Muscle layer of duodenum (tissue), 2 donors: Measurements from ENCODE around the gene SUMO3.
"Not testable (repeated sequence)": the region's sequence is repeated elsewhere in the genome, so short reads cannot be mapped to it uniquely, and the experiment has no call there.

ENCODE experiments used
- H3K27ac ChIP-seq: one replicate; pipeline ENCODE4 v1.7.0; 2013; ENCODE audit warnings: mild to moderate bottlenecking, low read length
- H3K27me3 ChIP-seq: one replicate; pipeline ENCODE4 v1.7.0; 2013; ENCODE audit warnings: low read depth, mild to moderate bottlenecking, control low read depth, low read length
- H3K36me3 ChIP-seq, 2 donors: one replicate each; pipeline ENCODE4 v1.7.0; 2013; ENCODE audit warnings: low read length in 2 of 2, control low read depth in 1 of 2, mild to moderate bottlenecking in 1 of 2; ENCODE audit not compliant: insufficient read depth in 2 of 2, control insufficient read depth in 1 of 2
- H3K4me1 ChIP-seq, 2 donors: one replicate each; pipeline ENCODE4 v1.7.0; 2013; ENCODE audit warnings: low read length in 2 of 2, mild to moderate bottlenecking in 2 of 2, control low read depth in 1 of 2, moderate library complexity in 1 of 2; ENCODE audit not compliant: insufficient read depth in 2 of 2, control insufficient read depth in 1 of 2
- H3K4me3 ChIP-seq, 2 donors: one replicate each; pipeline ENCODE4 v1.7.0; 2013; ENCODE audit warnings: low read length in 2 of 2, low read depth in 1 of 2, mild to moderate bottlenecking in 1 of 2
- H3K9me3 ChIP-seq, 2 donors: one replicate each; pipeline ENCODE4 v1.7.0; 2013; ENCODE audit warnings: low read length in 2 of 2, control low read depth in 1 of 2, mild to moderate bottlenecking in 1 of 2; ENCODE audit not compliant: control insufficient read depth in 1 of 2
- donor health status: healthy.

SUMO3 gene

GRCh38 chr21:44835647-44835973, 17.7 kb upstream of the SUMO3 start:
- no peaks in the 10 kb centered on the region for H3K27me3 ChIP-seq
- H3K36me3 ChIP-seq, result no peaks in the 10 kb centered on the region
- H3K4me3 ChIP-seq, result no peak overlapping the region
- H3K27ac ChIP-seq, result no peak overlapping the region
- H3K9me3 ChIP-seq, result no peaks in the 10 kb centered on the region
- peaks cover 0 to 7% of the 10 kb centered on the region in 2 donors for H3K4me1 ChIP-seq

GRCh38 chr21:44834951-44835646, 17.2 kb upstream of the SUMO3 start:
- Histone ChIP-seq H3K4me3 (no peak overlapping the region), H3K36me3 (no peaks in the 10 kb centered on the region), H3K9me3 (no peaks in the 10 kb centered on the region), H3K27me3 (no peaks in the 10 kb centered on the region), H3K4me1 (peaks cover 0 to 7% of the 10 kb centered on the region in 2 donors), H3K27ac (no peak overlapping the region)

DNA sequence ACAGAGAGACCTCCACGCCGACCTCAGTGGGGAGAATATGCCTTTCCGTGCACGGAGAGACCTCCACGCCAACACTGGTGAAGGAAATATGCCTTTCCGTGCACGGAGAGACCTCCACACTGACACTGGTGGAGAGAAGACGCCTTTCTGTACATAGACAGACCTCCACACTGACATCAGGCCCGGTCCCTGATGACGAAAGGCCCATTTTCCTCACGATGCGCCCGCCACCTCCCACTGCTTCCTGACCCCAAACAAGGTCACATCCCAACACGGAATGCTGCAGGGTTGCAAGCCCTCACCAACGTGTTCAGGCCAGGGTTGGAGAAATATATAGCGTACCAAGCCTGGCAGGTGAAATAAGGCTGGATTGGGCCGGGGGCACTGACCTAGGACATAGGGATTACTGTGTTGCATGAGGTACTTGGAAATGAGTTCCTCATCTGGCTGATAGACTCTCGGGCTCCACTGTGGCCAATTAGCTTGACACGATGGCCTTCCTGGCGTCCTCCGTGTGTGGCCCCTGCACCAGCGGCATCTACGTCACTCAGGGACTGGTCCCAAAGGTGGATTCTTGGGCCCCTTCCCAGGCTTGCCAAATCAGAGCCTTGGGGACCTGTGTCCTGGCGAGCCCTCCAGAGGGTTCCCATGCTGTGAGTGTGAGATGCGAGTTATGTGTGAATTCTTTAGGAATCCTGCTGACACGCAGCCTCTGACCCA, 16.5 kb upstream of the SUMO3 start:
- H3K27me3 ChIP-seq, result no peaks in the 10 kb centered on the region
- no peak overlapping the region for H3K4me3 ChIP-seq
- no peaks in the 10 kb centered on the region for H3K36me3 ChIP-seq
- no peak overlapping the region for H3K27ac ChIP-seq
- peaks cover 0 to 7% of the 10 kb centered on the region in 2 donors for H3K4me1 ChIP-seq
- peaks cover 0 to 1% of the 10 kb centered on the region in 2 donors for H3K9me3 ChIP-seq

DNA sequence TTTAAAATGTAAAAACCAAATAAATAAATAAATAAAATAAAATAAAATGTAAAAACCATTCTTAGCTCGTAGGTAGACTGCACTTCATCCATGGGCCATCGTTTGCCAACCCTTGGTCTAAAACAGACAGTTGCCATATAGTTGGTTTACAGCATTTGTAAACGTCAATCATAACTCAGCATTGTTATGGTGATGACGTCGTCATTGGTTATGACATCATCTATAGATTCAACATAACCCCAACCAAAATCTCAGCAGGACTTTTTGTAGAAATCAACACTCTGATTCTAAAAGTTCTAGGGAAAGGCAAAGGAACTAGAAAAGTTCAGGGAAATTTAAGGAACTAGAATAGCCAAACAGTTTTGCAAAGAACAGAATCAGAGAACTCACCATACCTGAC, 15.8 kb upstream of the SUMO3 start:
- Histone ChIP-seq H3K4me3 (no peak overlapping the region), H3K27ac (no peak overlapping the region), H3K27me3 (no peaks in the 10 kb centered on the region), H3K36me3 (no peaks in the 10 kb centered on the region), H3K9me3 (peaks cover 0 to 4% of the 10 kb centered on the region in 2 donors), H3K4me1 (peaks cover 0 to 7% of the 10 kb centered on the region in 2 donors)

GRCh38 chr21:44832516-44833255, 14.8 kb upstream of the SUMO3 start:
- H3K36me3 ChIP-seq, H3K27me3 ChIP-seq, H3K27ac ChIP-seq, H3K4me3 ChIP-seq, H3K4me1 ChIP-seq: not testable (repeated sequence)
- H3K9me3 ChIP-seq, result peaks cover 0 to 13% of the 10 kb centered on the region in 2 donors

DNA sequence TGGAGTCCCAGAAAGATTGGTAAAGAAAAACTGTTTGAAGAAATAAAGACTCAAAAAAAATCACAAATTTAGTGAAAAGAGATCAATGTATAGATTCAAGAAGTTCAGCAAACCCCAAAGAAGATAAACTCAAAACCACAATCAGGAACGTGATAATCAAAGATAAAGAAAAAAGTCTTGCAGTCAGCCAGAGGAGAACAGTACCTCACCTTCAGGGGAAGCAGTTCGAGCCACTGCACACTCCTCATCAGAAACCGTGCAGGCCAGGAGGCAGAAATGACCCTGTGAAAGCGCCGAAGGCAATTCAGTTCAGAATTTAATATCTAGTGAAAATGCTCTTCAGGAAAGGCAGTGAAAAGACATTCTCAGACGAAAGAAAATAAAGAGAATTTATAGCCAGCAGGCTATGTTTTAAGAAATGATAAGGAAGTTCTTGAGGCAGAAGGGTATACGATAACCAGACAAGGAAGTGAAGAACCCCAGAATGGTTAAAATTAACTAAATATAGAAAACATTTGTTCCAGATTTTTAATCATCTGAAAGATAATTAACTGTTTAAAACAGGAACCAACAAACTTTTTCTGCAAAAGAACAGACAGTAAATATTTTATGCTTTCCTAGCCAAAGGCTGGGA, 13.5 kb upstream of the SUMO3 start:
- Histone ChIP-seq H3K36me3 (no peaks in the 10 kb centered on the region), H3K27ac (no peak overlapping the region), H3K4me3 (no peak overlapping the region), H3K9me3 (peaks cover 0 to 18% of the 10 kb centered on the region in 2 donors), H3K4me1 (peaks cover 0 to under 1% of the 10 kb centered on the region in 2 donors), H3K27me3 (no peaks in the 10 kb centered on the region)

DNA sequence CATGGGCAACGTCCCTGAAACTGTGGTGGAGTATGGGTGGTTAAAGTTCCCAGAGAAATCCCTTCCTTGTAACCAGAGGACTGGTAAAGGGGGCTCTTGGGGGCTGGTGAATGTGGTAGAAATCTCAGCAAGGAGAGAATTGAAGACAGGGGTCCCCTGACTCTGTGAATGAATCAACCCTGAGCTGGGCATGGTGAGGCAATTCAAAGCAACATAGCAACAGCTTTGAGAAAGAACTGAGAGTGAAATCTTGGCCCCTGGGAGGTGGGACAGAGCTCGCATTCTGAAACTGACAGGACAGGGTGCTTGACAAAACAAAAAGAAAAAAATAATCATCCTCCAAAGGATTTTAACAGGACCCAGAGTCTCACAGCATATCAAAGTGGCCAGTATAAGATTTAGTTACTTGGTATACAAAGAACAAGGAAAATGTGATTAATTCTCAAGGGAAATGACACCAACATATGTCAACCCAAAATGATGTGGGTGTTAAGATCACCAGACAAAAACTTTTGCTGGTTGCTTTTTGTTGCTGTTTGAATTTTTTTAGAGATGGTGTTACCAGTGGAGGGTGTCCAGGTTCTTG, 11.7 kb upstream of the SUMO3 start:
- no peak overlapping the region for H3K4me3 ChIP-seq
- no peaks in the 10 kb centered on the region for H3K4me1 ChIP-seq
- H3K27ac ChIP-seq, result no peak overlapping the region
- H3K27me3 ChIP-seq, result no peaks in the 10 kb centered on the region
- peaks cover 0 to 18% of the 10 kb centered on the region in 2 donors for H3K9me3 ChIP-seq
- H3K36me3 ChIP-seq, result no peaks in the 10 kb centered on the region

DNA sequence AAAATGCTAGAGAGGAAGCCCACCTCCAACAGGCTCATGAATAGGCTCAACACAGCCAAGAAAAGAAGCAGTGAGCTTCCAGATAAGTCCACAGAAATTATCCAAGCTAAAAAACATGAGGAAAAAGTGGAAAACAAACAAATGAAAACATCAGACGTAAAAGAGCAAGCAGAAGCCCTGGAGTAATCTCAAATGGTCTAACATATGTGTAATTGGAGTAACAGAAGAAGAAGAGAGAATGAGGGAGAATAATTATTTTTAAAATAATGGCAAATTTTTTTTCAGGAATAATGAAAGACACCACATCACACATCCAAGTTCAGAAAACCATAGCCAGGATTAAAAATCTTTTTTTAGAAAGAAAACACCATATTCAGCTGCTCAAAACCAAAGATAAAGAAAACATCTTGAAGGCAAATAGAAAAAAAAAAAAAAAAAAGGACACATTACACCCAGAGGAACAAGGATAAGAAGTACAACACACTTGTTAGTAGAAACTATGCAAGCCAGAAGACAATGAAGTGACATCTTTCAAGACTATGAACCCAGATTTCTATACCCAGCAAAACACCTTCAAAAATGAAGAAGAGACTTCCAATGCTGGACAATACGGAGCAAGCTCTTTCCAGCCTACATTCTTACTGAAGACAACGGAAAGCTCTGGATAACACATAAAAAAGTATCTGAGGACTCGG, 10.6 kb upstream of the SUMO3 start:
- H3K36me3 ChIP-seq, result no peaks in the 10 kb centered on the region
- H3K4me1 ChIP-seq, result no peaks in the 10 kb centered on the region
- no peak overlapping the region for H3K4me3 ChIP-seq
- peaks cover 0 to 18% of the 10 kb centered on the region in 2 donors for H3K9me3 ChIP-seq
- H3K27me3 ChIP-seq, result no peaks in the 10 kb centered on the region
- no peak overlapping the region for H3K27ac ChIP-seq

GRCh38 chr21:44823179-44823660, 5.4 kb upstream of the SUMO3 start:
- H3K4me1 ChIP-seq, result no peaks in the 10 kb centered on the region
- peaks cover 0 to 38% of the 10 kb centered on the region in 2 donors for H3K9me3 ChIP-seq
- H3K27me3 ChIP-seq, result no peaks in the 10 kb centered on the region
- H3K4me3 ChIP-seq, result no peak overlapping the region
- H3K36me3 ChIP-seq, result no peaks in the 10 kb centered on the region
- H3K27ac ChIP-seq, result no peak overlapping the region

- no peaks in the 10 kb centered on the region for H3K4me1 ChIP-seq
- no peaks in the 10 kb centered on the region for H3K27me3 ChIP-seq
- H3K27ac ChIP-seq, result no peak overlapping the region
- H3K9me3 ChIP-seq, result peaks cover 0 to 32% of the 10 kb centered on the region in 2 donors
- H3K4me3 ChIP-seq, result no peak overlapping the region
- H3K36me3 ChIP-seq, result no peaks in the 10 kb centered on the region
Observed at GRCh38 chr21:44822484-44823178, 4.8 kb upstream of the SUMO3 start.
